Renal pelvis (tissue), 4 donors: ENCODE data around the gene UVSSA. TPM values are rescaled to one million over a fixed set of nuclear protein-coding genes. Genes with fewer than 3 reads are reported as not detected.

Source experiments
- DNase-seq: peaks from one replicate; pipeline ENCODE4 v3.0.0-alpha.2; 2013
- polyA plus RNA-seq, 3 donors: library from polyadenylated mRNA; unstranded; fragments of 120-200 nt; gene quantifications; one replicate each; pipeline ENCODE4 v1.2.1, GENCODE V29; 2013; ENCODE audit not compliant: insufficient read length in 3 of 3

Gene UVSSA
- polyA plus RNA-seq, 3 donors, result 8.5 to 18.0 (median 16.5) TPM

DNA sequence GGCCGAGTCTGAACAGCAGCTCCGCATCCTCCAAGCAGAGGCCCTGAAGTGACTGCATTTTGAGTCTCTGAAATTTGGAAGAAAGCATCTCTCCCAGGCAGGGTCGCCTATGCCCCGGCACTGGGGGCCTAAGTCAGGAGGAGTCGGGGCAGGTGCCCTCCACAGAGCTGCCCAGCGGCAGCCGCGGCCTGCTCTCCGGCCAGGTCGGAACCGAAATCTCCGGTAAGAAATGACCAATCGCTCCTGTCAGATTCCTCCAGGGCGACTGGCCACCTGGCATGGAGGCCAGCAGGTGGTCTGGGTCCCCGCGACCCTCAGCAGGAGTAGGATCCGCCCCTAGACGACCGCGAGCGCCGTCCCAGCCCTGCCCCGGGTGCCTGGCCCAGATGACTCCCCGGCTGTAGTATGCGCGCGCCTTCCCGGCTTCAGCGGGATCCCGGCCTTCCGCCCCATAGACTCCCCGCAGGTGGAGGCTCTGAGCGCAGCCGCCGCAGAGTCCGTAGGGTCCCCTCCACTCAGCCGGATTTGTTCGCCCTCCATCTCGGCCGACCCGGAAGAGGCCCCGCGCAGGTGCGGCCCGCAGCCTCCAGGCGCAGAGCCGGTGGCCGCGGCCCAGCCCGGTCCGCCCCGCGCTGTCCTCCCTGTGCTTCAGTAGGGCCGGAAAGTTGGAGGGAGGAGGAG lies 57.7 kb downstream of the UVSSA start:
- no peak for DNase-seq

DNA sequence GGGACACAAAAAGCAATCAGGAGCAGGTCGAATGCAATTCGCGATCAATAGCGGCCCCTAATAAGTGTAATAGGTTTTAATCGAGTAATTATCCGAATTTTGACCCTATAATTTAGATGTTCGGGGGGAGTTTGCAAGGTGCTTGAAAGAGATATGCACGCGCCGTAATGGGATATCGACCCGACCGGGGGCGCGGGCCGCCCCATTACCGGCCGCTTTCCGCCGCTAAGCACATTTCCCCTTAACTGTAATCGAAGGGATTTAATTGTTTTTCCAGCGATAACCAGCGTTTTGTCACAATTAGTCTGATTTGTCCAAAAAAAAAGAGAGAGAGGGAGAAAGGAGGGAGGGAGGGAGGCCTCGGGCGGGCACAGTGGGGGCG lies 58.2 kb downstream of the UVSSA start:
- DNase-seq, result no peak

- DNase-seq, result no peak
Observed at GRCh38 chr4:1405636-1406393, 58.8 kb downstream of the UVSSA start.

DNA sequence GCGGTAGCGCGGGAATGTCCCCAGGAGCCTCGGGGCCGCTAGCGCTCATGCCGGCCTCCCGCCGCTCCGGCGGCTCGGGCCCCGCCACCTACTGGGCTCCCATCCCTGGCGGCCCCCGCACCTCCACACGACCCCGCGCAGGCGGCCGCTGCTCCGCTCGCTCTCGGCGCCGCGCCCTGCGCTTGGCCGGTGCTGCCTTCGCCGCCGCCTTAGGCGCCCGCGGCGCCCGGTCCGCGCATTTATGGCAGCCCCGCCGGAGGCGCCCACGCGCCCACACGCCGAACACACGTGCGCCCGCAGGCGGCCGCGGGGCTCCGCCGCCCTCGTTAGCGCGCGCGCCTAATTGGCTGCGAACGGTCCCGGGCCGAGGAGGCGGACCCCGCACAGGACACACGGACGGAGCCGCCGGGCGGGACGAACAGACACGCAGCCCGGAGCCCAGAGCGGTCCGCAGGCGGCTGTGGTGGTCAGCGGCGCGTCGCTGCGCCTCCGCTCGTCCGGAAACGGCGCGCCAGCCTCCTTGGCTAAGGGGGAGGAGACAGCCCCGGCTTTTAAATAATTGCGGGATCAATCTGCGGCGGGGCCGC lies 59.5 kb downstream of the UVSSA start, which contains the start of gene NKX1-1:
Gene NKX1-1 (minus strand): TSS at position 49 of the 587 bp plus-strand sequence. CDS start 0 bp downstream, at position 49.
- DNase-seq, result no peak

DNA sequence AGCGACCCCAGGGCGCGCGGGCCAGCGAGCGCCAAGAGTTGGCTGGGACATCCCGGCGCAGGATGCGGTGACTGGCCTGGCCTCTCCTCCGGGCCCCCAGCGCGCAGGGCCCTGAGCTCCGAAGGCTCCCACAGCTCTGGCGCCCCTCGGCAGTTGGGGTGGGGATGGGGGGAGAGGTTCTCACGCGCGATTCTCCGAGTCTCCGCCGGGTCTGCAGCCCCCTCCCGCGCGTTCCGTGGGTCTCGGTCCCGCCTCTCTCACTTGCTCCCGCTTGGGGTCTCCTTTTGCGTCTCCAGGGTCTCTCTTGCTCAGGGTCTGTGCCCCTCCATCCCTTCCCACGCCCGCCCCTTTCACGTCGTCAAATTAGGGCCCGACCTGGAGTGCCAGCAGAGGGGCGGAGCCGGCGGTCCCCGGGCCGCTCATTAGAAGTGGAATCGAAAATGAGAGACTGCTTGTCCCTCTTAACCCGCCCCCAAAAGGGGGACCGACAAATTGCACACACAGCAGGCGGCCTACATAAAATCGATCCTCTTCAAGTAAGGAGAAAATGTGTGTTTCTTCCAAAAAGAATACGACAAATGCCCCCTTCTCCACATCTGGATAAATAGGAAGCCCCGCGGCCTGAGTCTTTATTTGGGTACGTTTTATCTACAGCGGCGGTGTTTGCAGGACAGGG lies 60.1 kb downstream of the UVSSA start:
- DNase-seq, result no peak

GRCh38 chr4:1407657-1408333 lies 60.8 kb downstream of the UVSSA start:
- DNase-seq, result no peak

DNA sequence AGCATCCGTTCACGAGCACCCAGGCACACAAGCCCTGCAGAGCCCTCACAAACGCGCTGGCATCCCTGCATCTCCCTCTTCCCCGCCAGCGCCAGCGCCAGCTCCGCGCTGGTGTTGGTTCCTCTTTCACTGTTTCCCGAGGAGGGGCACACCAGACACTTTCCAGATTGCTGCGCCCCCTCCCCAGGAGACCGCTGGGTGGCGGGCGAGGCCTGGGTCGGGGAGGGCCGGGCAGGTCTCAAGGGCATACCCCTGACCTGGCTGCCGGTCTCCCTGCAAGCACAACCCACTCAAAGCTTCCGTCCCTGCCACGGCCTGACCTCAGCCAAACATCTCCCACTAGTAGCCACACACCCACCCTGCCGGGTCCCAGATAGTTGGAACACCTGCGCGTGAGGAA lies 61.4 kb downstream of the UVSSA start:
- DNase-seq, result no peak

GRCh38 chr4:1409079-1409478 lies 62.1 kb downstream of the UVSSA start:
- DNase-seq, result no peak

GRCh38 chr4:1409491-1410425 lies 62.8 kb downstream of the UVSSA start:
- DNase-seq, result no peak

- peak; percentile 84 for DNase-seq
Observed at GRCh38 chr4:1410491-1411325, 63.7 kb downstream of the UVSSA start.

DNA sequence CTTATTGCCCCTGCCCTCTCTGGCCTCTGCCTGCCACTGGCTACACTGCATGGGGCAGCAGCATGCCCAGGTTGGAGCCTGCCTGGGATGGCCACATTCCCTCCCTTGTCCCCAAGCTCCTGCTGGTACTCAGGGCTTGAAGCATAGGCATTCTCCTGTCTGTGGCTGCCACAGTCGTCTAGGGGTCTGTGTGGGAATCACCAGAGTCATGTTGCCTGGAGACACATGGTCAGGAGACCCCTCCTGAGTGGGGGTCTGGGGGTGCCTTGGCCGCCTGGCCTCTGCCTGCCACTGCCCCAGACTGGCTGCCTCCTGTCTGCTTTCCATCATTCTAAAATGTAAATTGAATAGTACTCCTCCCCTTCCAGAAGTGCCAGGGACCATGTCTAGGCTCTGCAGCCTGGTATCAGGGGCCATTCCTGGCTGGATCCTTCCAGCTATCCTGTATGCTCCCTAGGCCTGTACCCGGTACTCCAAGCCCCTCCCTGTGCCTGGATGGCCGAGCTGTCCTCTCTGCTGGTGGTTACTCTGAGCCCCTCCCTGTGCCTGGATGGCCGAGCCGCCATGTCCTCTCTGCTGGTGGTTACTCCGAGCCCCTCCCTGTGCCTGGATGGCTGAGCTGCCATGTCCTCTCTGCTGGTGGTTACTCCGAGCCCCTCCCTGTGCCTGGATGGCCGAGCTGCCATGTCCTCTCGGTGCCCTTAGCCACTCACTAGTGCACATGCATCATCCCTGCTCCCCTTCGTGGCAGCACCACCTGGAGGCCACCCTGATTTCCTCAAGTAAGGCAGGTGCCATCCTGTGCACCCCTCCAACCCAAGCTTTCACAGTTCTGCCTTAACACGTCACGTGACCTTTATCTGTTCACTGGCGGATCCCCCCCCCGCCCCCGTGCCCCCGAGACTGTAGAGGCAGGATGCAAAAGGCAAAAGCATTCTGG lies 64.7 kb downstream of the UVSSA start:
- no peak for DNase-seq

GRCh38 chr4:1412376-1413203 lies 65.6 kb downstream of the UVSSA start:
- no peak for DNase-seq

- no peak for DNase-seq
Observed at GRCh38 chr4:1413204-1413663, 66.2 kb downstream of the UVSSA start.

DNA sequence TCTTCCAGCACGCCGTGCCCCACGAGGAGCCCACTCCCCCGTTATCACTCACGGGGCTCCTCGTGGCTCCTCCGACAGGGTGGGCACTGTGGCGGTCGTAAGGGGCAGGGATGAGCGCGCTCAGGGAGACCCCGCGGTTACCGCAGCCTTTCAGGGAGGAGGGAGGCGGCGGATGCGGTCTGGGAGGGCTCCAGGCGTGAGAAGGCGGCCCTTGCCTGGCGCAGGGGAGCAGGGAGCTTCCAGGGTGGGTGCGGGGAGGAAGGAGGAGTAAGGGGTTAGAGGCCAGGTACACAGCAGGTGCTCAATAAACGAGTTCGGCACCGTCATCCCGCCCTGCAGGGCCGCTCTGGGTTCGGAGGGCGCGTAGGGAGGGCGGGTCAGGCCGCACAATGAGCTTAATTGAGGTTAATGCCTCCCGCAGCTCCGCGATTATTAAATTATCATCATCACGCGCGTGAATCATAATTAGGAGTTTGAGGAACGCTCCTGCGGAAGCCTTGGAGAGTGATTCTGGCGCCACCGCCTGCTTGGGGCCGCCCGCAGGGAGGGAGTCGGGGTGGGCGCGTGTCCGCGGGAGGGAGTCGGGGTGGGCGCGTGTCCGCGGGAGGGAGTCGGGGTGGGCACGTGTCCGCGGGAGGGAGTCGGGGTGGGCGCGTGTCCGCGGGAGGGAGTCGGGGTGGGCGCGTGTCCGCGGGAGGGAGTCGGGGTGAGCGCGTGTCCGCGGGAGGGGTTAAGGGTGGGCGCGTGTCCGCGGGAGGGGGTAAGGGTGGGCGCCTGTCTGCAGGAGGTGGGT lies 66.9 kb downstream of the UVSSA start:
- no peak for DNase-seq

DNA sequence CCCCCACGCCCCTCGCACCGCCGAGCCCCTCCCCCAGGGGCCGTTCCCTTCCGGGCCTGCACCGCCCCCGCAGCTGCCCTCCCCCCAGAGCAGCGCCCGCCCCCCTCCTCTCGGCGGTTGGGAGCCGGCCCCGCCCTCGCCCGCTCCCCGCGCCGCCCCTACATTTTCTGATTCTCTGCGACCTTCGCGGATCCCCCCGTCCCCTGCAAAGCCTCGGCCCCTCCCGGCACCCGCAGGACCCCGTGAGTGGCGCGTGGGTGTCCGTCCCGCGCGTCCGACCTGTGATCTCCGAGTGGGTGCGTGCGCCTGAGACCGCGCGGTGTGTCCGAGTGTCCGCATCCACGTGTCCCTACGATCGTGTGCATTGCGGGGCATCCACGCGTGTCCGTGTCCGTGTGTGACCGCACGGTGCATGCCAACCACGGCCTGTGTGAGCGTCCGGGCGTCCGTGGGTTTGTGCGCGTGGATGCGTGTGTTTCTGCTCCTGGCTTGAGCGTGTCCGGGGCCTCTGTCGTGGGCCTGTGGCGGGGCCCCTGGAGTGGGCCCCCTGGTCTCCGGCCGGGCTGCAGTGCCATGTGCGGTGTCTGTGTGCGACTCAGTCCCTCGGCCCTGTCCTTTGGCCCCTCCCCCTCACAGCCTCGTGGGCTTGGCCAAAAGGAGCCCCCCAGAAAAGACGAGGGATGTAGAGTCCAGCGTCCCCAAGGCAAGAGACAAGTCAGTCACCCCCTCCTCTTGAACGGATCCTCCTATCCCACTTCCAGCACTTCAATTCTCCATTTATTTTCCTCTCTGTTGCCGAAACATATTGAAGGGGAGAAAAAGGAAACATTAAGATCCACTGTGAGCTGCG lies 68.0 kb downstream of the UVSSA start:
- DNase-seq, result no peak

- no peak for DNase-seq
Observed at GRCh38 chr4:1415681-1415981, 68.6 kb downstream of the UVSSA start.
